Astrocyte of the spinal cord (primary cell): Measurements from ENCODE around the gene ZBTB21.

Source experiments
- DNase-seq: peaks from one replicate; pipeline ENCODE4 v3.0.0; 2011; ENCODE audit warnings: low read depth, low spot score
- H3K4me3 ChIP-seq: 2 replicates; pipeline ENCODE4 v1.5.1; 2011; ENCODE audit warnings: low read depth, mild to moderate bottlenecking, low read length, moderate library complexity
- in situ Hi-C: cut with HindIII; loops from 2 replicates; pipeline ENCODE4 v1.10.0; 2017; ENCODE audit warnings: low sequenced_read_pairs
- TF ChIP-seq, protein P1 (sequence below): IDR thresholded peaks from 2 replicates; pipeline ENCODE4 v1.5.1; 2012; ENCODE audit warnings: low read depth, mild to moderate bottlenecking, low read length, inconsistent platforms

The ZBTB21 gene

DNA sequence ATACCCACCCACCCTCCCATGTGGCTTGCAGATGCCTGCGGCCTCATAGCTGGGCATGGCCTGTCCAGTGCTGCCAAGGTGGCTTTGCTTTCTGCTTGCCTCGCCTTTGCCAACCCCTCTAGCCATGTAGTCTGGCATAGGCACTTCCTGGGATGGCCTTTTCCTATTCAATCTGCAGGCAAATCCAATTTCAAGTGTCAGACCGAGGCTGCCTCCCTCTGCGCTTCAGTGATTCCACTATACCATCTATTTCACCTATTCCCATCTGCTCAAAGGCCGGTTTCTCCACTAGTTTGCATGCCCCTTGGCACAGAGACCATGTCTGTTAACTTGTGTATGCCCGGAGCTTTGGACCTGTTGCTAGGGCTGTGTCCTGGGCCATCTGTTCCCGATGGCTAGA, 3.8 kb upstream of the ZBTB21 start:
- TF ChIP-seq, protein P1, sequence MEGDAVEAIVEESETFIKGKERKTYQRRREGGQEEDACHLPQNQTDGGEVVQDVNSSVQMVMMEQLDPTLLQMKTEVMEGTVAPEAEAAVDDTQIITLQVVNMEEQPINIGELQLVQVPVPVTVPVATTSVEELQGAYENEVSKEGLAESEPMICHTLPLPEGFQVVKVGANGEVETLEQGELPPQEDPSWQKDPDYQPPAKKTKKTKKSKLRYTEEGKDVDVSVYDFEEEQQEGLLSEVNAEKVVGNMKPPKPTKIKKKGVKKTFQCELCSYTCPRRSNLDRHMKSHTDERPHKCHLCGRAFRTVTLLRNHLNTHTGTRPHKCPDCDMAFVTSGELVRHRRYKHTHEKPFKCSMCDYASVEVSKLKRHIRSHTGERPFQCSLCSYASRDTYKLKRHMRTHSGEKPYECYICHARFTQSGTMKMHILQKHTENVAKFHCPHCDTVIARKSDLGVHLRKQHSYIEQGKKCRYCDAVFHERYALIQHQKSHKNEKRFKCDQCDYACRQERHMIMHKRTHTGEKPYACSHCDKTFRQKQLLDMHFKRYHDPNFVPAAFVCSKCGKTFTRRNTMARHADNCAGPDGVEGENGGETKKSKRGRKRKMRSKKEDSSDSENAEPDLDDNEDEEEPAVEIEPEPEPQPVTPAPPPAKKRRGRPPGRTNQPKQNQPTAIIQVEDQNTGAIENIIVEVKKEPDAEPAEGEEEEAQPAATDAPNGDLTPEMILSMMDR, result no peak
- no peak for DNase-seq
- in situ Hi-C loops, result no loop called here
- H3K4me3 ChIP-seq, result no peak overlapping the region

- DNase-seq, result no peak
- TF ChIP-seq, protein P1, result no peak
- no peak overlapping the region for H3K4me3 ChIP-seq
- in situ Hi-C loops, result no loop called here
These were observed 3.2 kb upstream of the ZBTB21 start for GRCh38 chr21:42013376-42013775.

DNA sequence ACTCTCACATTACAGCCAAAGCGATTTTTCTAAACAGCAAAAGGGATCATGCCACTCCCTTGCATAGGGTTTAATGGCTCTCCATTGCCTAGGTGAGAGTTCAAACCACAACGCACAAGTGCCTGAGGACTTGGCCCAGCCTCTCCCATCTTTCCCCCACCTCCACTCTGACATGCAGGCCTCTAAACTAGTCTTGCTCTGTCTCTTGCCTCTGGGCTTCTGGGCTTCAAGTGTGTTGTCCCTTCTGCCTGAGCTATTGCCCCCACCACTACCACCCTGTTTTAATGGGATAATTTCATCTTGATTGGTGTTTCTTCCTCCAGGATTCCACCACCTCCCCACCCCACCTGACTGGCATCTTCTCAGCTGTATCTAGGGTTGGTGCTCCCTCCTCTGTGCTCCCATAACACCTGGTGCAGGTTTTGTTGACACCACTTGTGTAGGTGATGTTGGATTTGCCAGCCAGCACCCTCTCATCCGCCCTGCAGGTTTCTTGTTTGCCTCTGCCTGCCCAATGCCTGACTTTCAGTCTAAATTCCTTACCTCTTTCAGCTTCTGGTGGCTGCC, 2.7 kb upstream of the ZBTB21 start:
- TF ChIP-seq, protein P1, result no peak
- in situ Hi-C loops, result no loop called here
- no peak for DNase-seq
- H3K4me3 ChIP-seq, result no peak overlapping the region

DNA sequence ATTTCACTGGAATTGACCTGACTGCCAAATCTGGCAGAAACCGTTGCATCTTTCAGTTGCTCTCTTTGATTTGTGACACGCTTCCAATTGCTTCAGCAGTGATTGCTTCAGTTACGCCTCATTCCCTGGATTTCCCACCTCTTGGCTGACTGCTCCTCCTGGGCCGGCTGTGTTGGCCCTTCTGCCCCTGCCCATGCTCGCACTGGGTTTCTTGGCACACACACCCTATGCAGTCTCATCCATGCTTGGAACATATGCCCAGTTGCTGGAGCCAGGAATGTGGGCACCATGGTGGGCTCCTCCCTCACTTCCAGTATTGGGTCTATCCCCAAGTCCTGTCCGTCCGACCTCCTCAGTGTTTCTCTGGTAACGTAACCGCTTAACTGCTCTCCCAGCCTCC, 2.2 kb upstream of the ZBTB21 start:
- in situ Hi-C loops, result no loop called here
- no peak overlapping the region for H3K4me3 ChIP-seq
- TF ChIP-seq, protein P1, result no peak
- DNase-seq, result no peak

GRCh38 chr21:42010507-42011495, 641 bp upstream of the ZBTB21 start:
- TF ChIP-seq, protein P1, result peak; percentile 3
- DNase-seq, result peak; percentile 8
- in situ Hi-C loops, result no loop called here
- peak overlapping the region; percentile 43 for H3K4me3 ChIP-seq

- peak overlapping the region; percentile 73 for H3K4me3 ChIP-seq
- DNase-seq, result peak; percentile 50
- TF ChIP-seq, protein P1, result peak; percentile 29
- in situ Hi-C loops, result no loop called here
These were observed 936 bp downstream of the ZBTB21 start for GRCh38 chr21:42009018-42009830.
